Epithelial cell of esophagus (primary cell): ENCODE measurements around the gene RFX5.

Experiments
- DNase-seq: peaks from one replicate; pipeline ENCODE4 v3.0.0; 2010; ENCODE audit warnings: low read depth
- H3K4me3 ChIP-seq: 2 replicates; pipeline ENCODE4 v1.5.1; 2011; ENCODE audit warnings: mild to moderate bottlenecking, low read length, control low read depth
- TF ChIP-seq, protein P1 (sequence below): IDR thresholded peaks from 2 replicates; pipeline ENCODE4 v1.5.1; 2011; ENCODE audit warnings: low read depth, mild to moderate bottlenecking, low read length, control low read depth, inconsistent platforms; ENCODE audit not compliant: insufficient read depth; ENCODE audit errors: missing control alignments

The RFX5 gene

DNA sequence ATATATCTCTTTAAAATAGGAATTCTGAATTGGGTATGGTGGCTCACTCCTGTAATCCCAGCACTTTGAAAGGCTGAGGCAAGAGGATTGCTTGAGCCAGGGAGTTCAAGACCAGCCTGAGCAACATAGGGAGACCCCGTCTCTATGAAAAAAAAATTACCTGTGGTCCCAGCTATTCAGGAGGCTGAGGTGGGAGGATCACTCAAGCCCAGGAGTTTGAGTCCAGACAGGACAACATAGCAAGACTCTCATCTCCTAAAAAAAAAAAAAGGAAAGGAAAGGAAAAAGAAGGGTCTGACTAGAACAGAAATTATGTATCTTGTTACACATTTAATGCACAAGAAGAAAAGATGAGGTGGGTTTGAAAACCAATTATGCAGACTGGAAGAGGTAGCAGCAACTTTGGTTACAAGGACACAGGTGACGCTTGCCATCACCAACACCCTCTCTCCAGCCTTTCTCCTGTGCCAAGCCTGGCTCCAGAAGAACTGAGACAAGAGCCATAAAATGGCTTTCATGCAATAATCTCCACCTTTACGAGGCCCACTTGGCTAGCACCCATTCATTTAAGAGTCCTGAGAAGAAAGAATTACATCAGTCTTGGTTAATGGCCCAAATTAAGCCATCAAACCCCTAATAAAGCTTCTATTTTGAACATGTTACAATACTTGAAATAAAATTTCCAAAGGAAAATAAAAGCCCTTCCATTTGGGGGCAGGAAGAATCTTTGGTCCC, 30.3 kb upstream of the RFX5 start:
- no peak for DNase-seq
- H3K4me3 ChIP-seq = no peak overlapping the region
- TF ChIP-seq, protein P1, sequence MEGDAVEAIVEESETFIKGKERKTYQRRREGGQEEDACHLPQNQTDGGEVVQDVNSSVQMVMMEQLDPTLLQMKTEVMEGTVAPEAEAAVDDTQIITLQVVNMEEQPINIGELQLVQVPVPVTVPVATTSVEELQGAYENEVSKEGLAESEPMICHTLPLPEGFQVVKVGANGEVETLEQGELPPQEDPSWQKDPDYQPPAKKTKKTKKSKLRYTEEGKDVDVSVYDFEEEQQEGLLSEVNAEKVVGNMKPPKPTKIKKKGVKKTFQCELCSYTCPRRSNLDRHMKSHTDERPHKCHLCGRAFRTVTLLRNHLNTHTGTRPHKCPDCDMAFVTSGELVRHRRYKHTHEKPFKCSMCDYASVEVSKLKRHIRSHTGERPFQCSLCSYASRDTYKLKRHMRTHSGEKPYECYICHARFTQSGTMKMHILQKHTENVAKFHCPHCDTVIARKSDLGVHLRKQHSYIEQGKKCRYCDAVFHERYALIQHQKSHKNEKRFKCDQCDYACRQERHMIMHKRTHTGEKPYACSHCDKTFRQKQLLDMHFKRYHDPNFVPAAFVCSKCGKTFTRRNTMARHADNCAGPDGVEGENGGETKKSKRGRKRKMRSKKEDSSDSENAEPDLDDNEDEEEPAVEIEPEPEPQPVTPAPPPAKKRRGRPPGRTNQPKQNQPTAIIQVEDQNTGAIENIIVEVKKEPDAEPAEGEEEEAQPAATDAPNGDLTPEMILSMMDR = no peak

DNA sequence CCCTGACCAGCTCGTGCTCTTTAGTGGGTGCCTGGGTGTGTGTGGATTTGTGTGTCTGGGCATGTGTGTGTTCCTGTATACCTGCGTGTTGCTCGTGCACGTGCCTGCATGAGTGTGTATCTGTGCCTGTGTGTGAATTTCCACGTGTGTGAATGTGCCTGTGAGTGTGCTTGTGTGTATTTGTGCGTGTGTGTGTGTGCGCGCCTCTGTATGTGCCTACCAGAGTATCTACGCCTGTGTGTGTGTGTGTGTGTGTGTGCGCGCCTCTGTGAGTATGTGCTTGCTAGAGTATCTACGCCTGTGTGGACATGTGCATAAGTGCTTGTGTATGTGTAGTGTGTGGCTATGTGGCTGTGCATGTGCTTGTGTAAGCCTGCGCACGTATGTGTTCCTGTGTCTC, 26.1 kb upstream of the RFX5 start:
- DNase-seq = no peak
- TF ChIP-seq, protein P1 = no peak

DNA sequence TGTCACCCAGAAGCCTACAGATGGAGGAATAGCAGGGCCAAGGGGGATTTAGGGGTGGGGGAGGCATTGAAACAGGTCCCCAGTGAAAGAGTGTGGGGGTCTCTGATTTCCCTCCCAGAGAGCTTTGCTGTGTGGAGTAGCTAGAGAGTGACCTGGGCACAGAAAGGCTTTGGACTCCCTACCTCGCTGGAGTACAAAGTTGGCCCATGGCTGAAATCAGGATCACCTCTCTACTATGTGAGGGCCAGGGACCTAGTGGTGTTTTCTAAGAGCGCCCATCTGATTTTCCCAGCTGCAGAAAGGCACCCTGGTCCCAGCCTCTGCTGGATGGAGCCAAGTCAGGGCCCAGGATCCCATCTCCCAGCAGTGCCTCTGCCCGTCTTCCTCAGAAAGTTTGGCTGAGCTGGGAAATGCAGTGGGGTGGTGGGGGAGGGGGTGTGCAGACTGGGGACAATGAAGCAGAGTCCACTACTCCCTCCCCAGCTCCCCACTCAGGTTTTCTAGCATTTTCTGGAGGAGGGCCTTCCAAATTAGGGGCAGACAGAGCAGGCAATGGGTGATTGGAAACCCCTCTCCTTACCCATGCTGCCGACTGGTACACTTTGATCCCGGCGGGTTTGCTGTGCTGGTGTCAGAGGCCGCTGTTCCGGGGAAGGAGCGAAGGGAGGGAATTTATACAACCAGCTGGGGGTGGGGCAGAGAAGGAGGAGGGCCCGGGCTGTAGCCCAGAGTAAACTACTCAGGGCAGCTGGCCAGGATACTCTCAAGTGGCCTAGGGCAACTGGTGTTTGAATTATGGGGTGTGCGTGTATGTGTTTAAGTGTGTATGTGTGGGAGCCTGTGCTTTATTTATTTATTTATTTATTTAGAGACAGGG, 25.2 kb upstream of the RFX5 start, which contains the start of gene SELENBP1:
Gene SELENBP1 (minus strand): TSS at position 648 of the 877 bp plus-strand sequence. CDS start 64 bp downstream, at position 584.
- peak; percentile 38 for DNase-seq
- peak within 1 kb of the TSS; percentile 20 for H3K4me3 ChIP-seq
- TF ChIP-seq, protein P1 = no peak

More for the DNA sequence above, 26.1 kb upstream of the RFX5 start:
- H3K4me3 ChIP-seq = no peak overlapping the region

DNA sequence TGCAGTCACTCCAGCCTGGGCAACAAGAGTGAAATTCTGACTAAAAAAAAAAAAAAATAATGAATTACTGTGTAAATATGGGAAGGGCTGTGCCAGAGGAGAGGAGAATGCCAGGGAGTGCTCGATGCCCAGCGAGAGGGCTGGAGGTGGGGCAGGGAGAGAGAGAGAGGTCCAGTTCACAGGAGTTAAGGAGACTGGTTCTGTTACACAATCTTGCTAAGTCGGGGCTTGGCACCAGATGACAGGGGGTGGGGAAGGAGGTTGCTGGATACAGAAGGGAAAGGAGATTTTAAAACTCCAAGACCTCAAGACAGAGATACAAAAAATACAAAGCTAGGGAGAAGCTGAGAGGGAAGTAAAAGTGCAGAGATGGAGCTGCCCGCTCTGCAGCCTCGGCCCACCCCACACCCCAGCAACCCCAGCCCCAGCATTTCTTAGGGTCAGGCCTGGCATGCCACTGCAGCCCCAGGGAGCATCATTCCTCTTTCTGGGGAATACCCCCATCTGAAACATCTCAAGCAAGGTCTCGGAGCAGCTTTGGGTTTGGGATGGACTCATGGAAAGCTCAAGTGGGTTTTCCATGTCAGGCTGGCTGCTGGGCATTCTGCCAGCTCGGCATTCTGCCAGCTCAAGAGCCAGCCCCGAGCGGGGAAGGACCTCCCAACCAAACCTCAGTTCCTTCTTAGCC, 24.5 kb upstream of the RFX5 start:
- no peak overlapping the region for H3K4me3 ChIP-seq
- TF ChIP-seq, protein P1 = no peak
- DNase-seq = peak; percentile 21

DNA sequence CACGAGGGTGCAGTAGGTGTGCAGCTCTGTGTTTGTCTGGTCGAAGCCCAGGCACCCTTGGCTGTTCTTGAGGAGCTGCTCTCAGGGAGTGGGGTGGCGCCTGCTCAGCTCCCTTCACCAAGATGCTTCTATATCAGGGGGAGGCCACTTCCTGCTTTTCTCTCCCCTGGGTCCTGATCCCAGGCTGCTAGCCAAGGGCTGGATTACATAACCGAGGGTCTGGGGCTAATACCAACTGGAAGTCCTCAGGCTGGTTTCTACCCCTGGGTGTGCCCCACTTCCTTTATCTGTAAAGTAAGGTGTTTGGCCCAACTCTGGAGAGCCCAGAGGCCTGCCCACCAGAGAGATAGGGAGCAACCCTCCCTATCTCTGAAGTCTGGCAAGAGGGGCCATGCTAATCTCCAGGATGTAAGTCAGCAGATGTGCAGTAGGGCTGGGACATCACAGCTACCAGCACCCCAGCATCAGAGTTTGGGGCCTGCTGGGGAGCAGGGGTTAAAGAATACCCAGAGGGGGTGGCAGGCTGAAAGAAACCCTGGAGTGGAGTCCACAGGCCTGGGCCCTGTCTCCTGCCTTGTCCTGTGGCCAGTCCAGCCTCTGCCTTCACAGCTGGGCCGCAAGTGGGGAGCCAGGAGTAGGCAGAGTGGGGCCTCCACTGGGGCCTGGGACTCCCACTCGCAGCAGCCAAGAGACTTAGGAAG, 23.3 kb upstream of the RFX5 start:
- DNase-seq = no peak
- no peak overlapping the region for H3K4me3 ChIP-seq
- TF ChIP-seq, protein P1 = no peak

DNA sequence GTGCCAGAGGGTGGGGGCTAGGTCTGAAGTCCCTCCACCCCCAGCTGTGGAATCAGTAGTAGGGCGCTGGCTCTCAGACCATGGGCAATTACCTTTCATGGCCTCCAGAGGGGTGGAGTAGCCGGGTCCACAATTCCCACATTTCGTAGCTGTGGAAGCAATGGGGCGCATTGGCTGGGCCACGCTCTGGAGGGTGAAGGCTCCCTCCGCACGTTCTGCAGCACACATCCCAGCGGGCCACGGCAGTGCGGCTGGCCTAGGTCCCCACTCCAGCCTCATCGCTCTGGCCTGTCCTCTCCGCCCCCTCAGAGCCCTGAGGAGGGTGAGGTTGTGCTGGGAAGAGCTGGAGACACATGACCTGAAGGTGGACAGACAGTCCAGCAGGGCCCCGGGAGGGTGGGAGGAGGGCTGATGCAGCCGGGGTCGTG, 22.6 kb upstream of the RFX5 start:
- no peak for DNase-seq
- no peak overlapping the region for H3K4me3 ChIP-seq
- TF ChIP-seq, protein P1 = no peak
